ENCODE measurements around the gene ZBTB26. TPM values are rescaled to one million over a fixed set of nuclear protein-coding genes. Genes with fewer than 3 reads are reported as not detected.

Gene ZBTB26
- total RNA-seq, 1 donor from 2014 or later, result 15.4 TPM

- H3K27ac Mint-ChIP-seq, result no peak overlapping the region
These were observed 1.4 kb downstream of the ZBTB26 start for GRCh38 chr9:122929796-122930354.

GRCh38 chr9:122923947-122924346, 7.4 kb downstream of the ZBTB26 start:
- no peak overlapping the region for H3K4me3 Mint-ChIP-seq (ENCODE audit: low read depth)
- H3K9me3 Mint-ChIP-seq (ENCODE audit: low read depth), result no peaks in the 10 kb centered on the region
- TF ChIP-seq, protein P1, sequence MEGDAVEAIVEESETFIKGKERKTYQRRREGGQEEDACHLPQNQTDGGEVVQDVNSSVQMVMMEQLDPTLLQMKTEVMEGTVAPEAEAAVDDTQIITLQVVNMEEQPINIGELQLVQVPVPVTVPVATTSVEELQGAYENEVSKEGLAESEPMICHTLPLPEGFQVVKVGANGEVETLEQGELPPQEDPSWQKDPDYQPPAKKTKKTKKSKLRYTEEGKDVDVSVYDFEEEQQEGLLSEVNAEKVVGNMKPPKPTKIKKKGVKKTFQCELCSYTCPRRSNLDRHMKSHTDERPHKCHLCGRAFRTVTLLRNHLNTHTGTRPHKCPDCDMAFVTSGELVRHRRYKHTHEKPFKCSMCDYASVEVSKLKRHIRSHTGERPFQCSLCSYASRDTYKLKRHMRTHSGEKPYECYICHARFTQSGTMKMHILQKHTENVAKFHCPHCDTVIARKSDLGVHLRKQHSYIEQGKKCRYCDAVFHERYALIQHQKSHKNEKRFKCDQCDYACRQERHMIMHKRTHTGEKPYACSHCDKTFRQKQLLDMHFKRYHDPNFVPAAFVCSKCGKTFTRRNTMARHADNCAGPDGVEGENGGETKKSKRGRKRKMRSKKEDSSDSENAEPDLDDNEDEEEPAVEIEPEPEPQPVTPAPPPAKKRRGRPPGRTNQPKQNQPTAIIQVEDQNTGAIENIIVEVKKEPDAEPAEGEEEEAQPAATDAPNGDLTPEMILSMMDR (IDR thresholded peaks at IDR 0.05; ENCODE audit: unreplicated experiment), result no peak
- no peaks in the 10 kb centered on the region for H3K27me3 Mint-ChIP-seq
- H3K4me1 Mint-ChIP-seq (ENCODE audit: low read depth), result no peaks in the 10 kb centered on the region
- H3K36me3 Mint-ChIP-seq (ENCODE audit: insufficient read depth), result no peaks in the 10 kb centered on the region
- no peak overlapping the region for H3K27ac Mint-ChIP-seq
- no peak for DNase-seq (ENCODE audit: low spot score, unreplicated experiment)

More at GRCh38 chr9:122929796-122930354, 1.4 kb downstream of the ZBTB26 start:
- Mint-ChIP-seq H3K4me1 (ENCODE audit: low read depth) (peaks cover 10% of the 10 kb centered on the region), H3K36me3 (ENCODE audit: insufficient read depth) (peaks cover under 1% of the 10 kb centered on the region), H3K9me3 (ENCODE audit: low read depth) (no peaks in the 10 kb centered on the region), H3K27me3 (no peaks in the 10 kb centered on the region), H3K4me3 (ENCODE audit: low read depth) (no peak overlapping the region)
- TF ChIP-seq, protein P1 (IDR thresholded peaks at IDR 0.05; ENCODE audit: unreplicated experiment), result no peak
- DNase-seq (ENCODE audit: low spot score, unreplicated experiment), result no peak

- Mint-ChIP-seq H3K27me3 (no peaks in the 10 kb centered on the region), H3K4me3 (ENCODE audit: low read depth) (no peak overlapping the region), H3K27ac (no peak overlapping the region), H3K4me1 (ENCODE audit: low read depth) (no peaks in the 10 kb centered on the region), H3K9me3 (ENCODE audit: low read depth) (no peaks in the 10 kb centered on the region), H3K36me3 (ENCODE audit: insufficient read depth) (no peaks in the 10 kb centered on the region)
- TF ChIP-seq, protein P1 (IDR thresholded peaks at IDR 0.05; ENCODE audit: unreplicated experiment), result no peak
- DNase-seq (ENCODE audit: low spot score, unreplicated experiment), result no peak
These were observed 8.6 kb downstream of the ZBTB26 start for GRCh38 chr9:122922713-122923112.

DNA sequence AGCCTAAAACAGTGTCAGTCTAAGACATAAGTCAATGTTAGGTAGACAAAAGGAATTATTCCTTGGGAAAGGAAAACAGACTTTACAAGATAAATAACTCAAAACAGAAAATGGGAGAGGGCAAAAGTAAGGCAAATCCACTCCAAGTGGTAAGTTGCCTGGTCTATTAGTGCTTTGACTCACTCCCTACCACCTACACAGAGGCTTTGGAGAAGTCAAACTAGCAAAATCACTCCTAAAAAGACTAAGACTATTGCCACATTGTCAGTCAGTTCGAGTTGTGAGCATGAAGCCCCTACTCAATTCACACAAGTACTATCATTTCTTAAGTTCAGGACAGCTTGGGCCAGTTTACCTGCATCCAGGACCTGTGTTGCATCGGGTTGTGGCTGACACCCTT, 13.0 kb downstream of the ZBTB26 start:
- TF ChIP-seq, protein P1 (IDR thresholded peaks at IDR 0.05; ENCODE audit: unreplicated experiment), result no peak

GRCh38 chr9:122912964-122913673, 18.2 kb downstream of the ZBTB26 start, which contains the start of gene ZBTB6:
ZBTB6 (minus strand) TSS chr9:122913323; CDS start chr9:122912072, 1,251 bp downstream.
- TF ChIP-seq, protein P1 (IDR thresholded peaks at IDR 0.05; ENCODE audit: unreplicated experiment), result no peak
- Mint-ChIP-seq H3K4me1 (ENCODE audit: low read depth) (peaks cover 13% of the 10 kb centered on the region), H3K27me3 (no peaks in the 10 kb centered on the region), H3K4me3 (ENCODE audit: low read depth) (peak within 1 kb of the TSS; percentile 99), H3K9me3 (ENCODE audit: low read depth) (no peaks in the 10 kb centered on the region), H3K36me3 (ENCODE audit: insufficient read depth) (peaks cover 5% of the 10 kb centered on the region), H3K27ac (peak within 1 kb of the TSS; percentile 98)
- DNase-seq (ENCODE audit: low spot score, unreplicated experiment), result peak; percentile 22

More for the DNA sequence above, 13.0 kb downstream of the ZBTB26 start:
- no peak for DNase-seq (ENCODE audit: low spot score, unreplicated experiment)
- H3K4me1 Mint-ChIP-seq (ENCODE audit: low read depth), result peaks cover 1% of the 10 kb centered on the region
- no peak overlapping the region for H3K27ac Mint-ChIP-seq
- H3K4me3 Mint-ChIP-seq (ENCODE audit: low read depth), result no peak overlapping the region
- no peaks in the 10 kb centered on the region for H3K9me3 Mint-ChIP-seq (ENCODE audit: low read depth)
- no peaks in the 10 kb centered on the region for H3K27me3 Mint-ChIP-seq
- no peaks in the 10 kb centered on the region for H3K36me3 Mint-ChIP-seq (ENCODE audit: insufficient read depth)

Measured in progenitor cell of endocrine pancreas (in vitro differentiated cells).